ENCODE measurements around the gene KCNJ13. TPM values are rescaled to one million over a fixed set of nuclear protein-coding genes. Genes with fewer than 3 reads are reported as not detected.

Gene KCNJ13
- total RNA-seq, 1 donor from 2014 or later: not detected

GRCh38 chr2:232781765-232782164 is 5.4 kb upstream of the KCNJ13 start:
- no peaks in the 10 kb centered on the region for H3K9me3 Mint-ChIP-seq
- H3K4me1 Mint-ChIP-seq: peaks cover 7% of the 10 kb centered on the region
- peaks cover 6% of the 10 kb centered on the region for H3K36me3 Mint-ChIP-seq (ENCODE audit: low read depth)
- no peaks in the 10 kb centered on the region for H3K27me3 Mint-ChIP-seq (ENCODE audit: low read depth)
- H3K27ac Mint-ChIP-seq (ENCODE audit: unreplicated experiment): no peak overlapping the region
- no peak overlapping the region for H3K4me3 Mint-ChIP-seq
- no peak for DNase-seq (ENCODE audit: low read depth, low spot score)
- no peak for TF ChIP-seq CTCF (conservative IDR thresholded peaks at IDR 0.05)

GRCh38 chr2:232779934-232780333 is 3.6 kb upstream of the KCNJ13 start:
- no peak for TF ChIP-seq CTCF (conservative IDR thresholded peaks at IDR 0.05)
- Mint-ChIP-seq H3K27me3 (ENCODE audit: low read depth) (no peaks in the 10 kb centered on the region), H3K4me1 (peaks cover 15% of the 10 kb centered on the region), H3K9me3 (no peaks in the 10 kb centered on the region), H3K27ac (ENCODE audit: unreplicated experiment) (no peak overlapping the region), H3K4me3 (no peak overlapping the region), H3K36me3 (ENCODE audit: low read depth) (peaks cover 3% of the 10 kb centered on the region)
- DNase-seq (ENCODE audit: low read depth, low spot score): no peak

GRCh38 chr2:232779465-232779864 is 3.1 kb upstream of the KCNJ13 start:
- DNase-seq (ENCODE audit: low read depth, low spot score): no peak
- Mint-ChIP-seq H3K9me3 (no peaks in the 10 kb centered on the region), H3K4me3 (no peak overlapping the region), H3K27ac (ENCODE audit: unreplicated experiment) (no peak overlapping the region), H3K4me1 (peaks cover 15% of the 10 kb centered on the region), H3K36me3 (ENCODE audit: low read depth) (peaks cover 3% of the 10 kb centered on the region), H3K27me3 (ENCODE audit: low read depth) (no peaks in the 10 kb centered on the region)
- no peak for TF ChIP-seq CTCF (conservative IDR thresholded peaks at IDR 0.05)

GRCh38 chr2:232777276-232777675 is 911 bp upstream of the KCNJ13 start:
- Mint-ChIP-seq H3K4me1 (peaks cover 15% of the 10 kb centered on the region), H3K36me3 (ENCODE audit: low read depth) (peaks cover 3% of the 10 kb centered on the region), H3K4me3 (no peak overlapping the region), H3K27ac (ENCODE audit: unreplicated experiment) (no peak overlapping the region), H3K9me3 (no peaks in the 10 kb centered on the region), H3K27me3 (ENCODE audit: low read depth) (no peaks in the 10 kb centered on the region)
- no peak for TF ChIP-seq CTCF (conservative IDR thresholded peaks at IDR 0.05)
- no peak for DNase-seq (ENCODE audit: low read depth, low spot score)

GRCh38 chr2:232773815-232774214 is 2.5 kb downstream of the KCNJ13 start:
- no peak for DNase-seq (ENCODE audit: low read depth, low spot score)
- no peak overlapping the region for H3K4me3 Mint-ChIP-seq
- no peak overlapping the region for H3K27ac Mint-ChIP-seq (ENCODE audit: unreplicated experiment)
- no peaks in the 10 kb centered on the region for H3K27me3 Mint-ChIP-seq (ENCODE audit: low read depth)
- H3K4me1 Mint-ChIP-seq: peaks cover 15% of the 10 kb centered on the region
- no peaks in the 10 kb centered on the region for H3K9me3 Mint-ChIP-seq
- H3K36me3 Mint-ChIP-seq (ENCODE audit: low read depth): peaks cover 3% of the 10 kb centered on the region
- TF ChIP-seq CTCF (conservative IDR thresholded peaks at IDR 0.05): no peak

GRCh38 chr2:232772531-232772930 is 3.8 kb downstream of the KCNJ13 start:
- H3K9me3 Mint-ChIP-seq: no peaks in the 10 kb centered on the region
- TF ChIP-seq CTCF (conservative IDR thresholded peaks at IDR 0.05): no peak
- peaks cover 15% of the 10 kb centered on the region for H3K4me1 Mint-ChIP-seq
- no peak for DNase-seq (ENCODE audit: low read depth, low spot score)
- no peak overlapping the region for H3K4me3 Mint-ChIP-seq
- H3K27me3 Mint-ChIP-seq (ENCODE audit: low read depth): no peaks in the 10 kb centered on the region
- peak overlapping the region; percentile 78 for H3K27ac Mint-ChIP-seq (ENCODE audit: unreplicated experiment)
- H3K36me3 Mint-ChIP-seq (ENCODE audit: low read depth): peaks cover 8% of the 10 kb centered on the region

Measured in neural crest cell (in vitro differentiated cells).